HUDEP-2 (cell line): Measurements from ENCODE around the gene OTUD3.
"Not testable (repeated sequence)": the region's sequence is repeated elsewhere in the genome, so short reads cannot be mapped to it uniquely, and the experiment has no call there.

Source experiments
- DNase-seq, 76 experiments: peaks; one replicate each; lab custom pipeline; 2025; ENCODE audit not compliant: unreplicated experiment in 76 of 76; lab: John Stamatoyannopoulos, UW

OTUD3 gene

DNA sequence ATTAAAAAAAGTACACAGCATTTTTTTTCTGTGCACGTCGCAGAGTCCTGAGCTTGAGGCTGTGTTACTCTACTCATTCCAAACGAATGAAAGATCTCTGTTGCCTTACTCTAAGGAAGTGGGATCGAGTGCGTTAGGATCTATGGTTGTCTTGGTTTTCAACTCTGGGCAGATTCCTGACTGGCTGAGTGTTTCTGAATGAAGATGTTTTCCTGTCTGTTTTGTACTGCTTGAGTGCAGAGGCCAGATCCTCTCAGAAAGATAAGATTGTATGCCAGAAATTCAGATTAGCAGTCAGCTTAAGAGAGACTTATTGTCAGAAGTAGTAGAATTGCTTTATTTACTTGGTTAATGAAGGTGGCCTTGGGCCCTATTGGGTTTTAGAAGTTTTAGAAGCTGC, 27.2 kb downstream of the OTUD3 start:
- DNase-seq = no peak

DNA sequence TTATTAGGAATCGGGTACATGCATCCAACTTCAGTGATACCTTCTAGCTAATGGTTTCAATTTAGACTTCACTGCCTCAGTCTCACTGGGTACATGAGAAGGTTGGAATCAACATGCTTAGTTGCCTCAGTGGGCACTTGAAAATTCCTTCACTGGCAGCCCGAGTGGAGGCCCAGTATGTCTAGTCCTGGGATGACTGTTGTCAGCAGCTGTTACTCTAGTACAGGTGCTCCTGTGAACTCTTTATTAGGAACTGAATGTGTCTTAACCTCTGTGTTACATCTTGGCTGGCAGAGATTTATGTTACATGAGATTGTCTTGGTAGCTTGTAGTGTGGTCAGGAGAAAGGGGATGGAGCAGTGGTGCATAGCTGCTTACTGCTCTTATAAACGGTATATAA, 27.8 kb downstream of the OTUD3 start:
- DNase-seq = no peak

- no peak for DNase-seq
Measured at GRCh38 chr1:19910650-19911049, 28.5 kb downstream of the OTUD3 start.

DNA sequence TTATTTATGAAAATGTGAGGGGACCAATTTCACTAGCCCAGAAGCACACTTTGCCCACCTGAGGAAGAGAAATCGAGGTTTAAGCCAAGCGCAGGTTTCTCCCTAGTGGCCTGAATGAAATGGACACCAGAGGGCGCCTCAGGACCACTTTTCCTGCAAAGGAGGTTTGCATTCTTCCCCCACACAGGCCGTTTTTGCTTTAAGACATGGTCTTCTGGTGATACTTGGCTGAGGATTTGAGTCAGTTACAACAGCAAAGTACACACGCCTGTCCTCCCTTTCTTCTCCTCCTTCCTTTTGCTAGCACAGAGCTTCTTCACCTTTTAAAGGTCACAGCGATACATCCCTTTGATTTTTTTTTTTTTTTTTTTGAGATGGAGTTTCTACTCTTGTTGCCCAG, 35.9 kb downstream of the OTUD3 start:
- peak in 63 of 76 experiments; percentile 2 to 74 (median 43) for DNase-seq

- DNase-seq = no peak
Measured at GRCh38 chr1:19920132-19920710, 38.0 kb downstream of the OTUD3 start.

GRCh38 chr1:19921310-19921709, 39.1 kb downstream of the OTUD3 start:
- DNase-seq = no peak

DNA sequence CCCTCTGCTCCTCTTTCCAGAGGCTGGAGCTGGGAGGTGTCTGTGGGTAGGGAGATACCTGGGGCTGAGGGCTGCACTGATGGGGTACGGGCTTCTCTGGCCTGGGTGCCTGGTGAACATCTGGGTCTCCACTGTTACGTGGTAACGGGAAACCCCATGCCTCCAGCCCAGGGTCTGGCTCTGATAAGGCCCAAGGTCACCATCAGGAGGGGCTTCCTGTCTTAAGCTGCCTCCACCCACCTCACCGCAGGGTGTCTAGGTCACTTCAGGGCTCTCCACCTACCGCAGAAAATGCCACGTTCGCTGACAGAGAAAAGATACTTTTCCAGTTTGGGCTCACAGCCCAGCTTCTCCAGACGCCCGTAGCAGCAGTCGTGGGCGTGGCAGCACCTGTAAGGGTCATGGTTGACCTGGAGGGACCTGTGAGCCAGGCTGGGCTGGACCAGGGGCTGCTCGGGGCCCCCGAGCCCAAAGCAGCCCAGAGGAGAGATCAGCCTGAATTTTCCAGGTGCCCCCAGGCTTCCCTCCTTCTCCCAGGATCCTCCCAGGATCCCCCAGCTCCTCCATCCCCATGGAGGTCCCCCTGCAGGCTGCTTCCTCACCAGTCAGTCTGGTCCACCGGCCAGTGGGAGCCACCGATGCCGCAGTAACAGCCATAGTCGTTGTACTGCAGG, 40.0 kb downstream of the OTUD3 start:
- DNase-seq = no peak

GRCh38 chr1:19923137-19923952, 41.1 kb downstream of the OTUD3 start, which contains the start of gene PLA2G2E:
Gene PLA2G2E, minus strand, starts transcription at chr1:19923617. Its CDS starts 58 bp downstream, at chr1:19923559.
- DNase-seq = no peak

GRCh38 chr1:19923953-19924346, 41.8 kb downstream of the OTUD3 start:
- no peak for DNase-seq

DNA sequence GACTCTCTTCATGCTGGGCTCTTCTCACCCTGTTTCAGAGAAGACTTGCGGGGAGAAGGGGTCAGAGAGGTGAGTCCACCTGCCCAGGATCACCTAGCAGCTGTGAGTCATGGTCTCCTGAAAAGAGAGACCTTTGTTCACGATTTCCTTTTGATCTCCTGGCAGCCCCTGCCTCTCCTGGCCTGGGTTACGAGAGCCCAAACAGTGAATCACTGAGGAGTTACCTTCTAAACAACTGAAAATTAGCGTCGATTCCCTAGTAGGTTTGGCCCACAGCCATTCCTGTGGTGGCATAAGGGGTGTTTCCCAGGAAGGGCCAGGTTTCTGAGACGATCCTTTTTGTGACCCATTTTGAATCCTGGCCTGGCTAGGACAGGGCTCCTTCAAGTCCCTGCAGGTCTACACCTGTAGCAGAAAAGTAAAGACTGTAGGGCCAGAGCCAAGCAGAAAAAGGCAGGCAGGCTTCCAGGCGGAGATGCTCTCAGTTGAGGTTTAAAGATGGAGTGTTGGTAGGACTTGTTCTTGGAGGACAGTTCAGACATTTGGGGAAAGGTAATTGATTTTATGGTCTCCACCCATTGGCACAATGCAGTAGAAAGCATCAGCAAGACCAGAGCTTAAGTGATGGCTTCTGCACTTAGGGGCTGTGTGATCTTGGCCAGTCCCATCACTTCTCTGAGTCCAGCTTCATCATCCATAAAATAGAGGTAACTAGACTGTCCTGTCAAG, 43.3 kb downstream of the OTUD3 start:
- no peak for DNase-seq

GRCh38 chr1:19926296-19927129, 44.3 kb downstream of the OTUD3 start:
- no peak for DNase-seq

DNA sequence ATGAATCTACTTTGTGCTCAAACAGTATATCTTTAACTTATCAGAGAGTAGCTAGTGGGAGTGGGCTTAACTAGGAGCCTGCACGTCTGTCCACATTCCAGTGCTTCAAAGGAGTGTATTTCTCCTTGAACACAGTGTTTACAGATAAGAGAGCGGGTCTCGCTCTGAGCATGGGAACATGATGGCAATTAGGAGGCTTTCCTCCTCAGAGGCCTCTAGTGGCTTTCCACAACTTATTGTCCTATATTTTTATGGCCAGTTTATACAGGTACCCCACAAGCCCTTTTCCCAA, 44.9 kb downstream of the OTUD3 start:
- DNase-seq = not testable (repeated sequence)

- no peak for DNase-seq
Measured at GRCh38 chr1:19932866-19933265, 50.7 kb downstream of the OTUD3 start.

- DNase-seq = no peak
Measured at GRCh38 chr1:19934336-19934735, 52.1 kb downstream of the OTUD3 start.

DNA sequence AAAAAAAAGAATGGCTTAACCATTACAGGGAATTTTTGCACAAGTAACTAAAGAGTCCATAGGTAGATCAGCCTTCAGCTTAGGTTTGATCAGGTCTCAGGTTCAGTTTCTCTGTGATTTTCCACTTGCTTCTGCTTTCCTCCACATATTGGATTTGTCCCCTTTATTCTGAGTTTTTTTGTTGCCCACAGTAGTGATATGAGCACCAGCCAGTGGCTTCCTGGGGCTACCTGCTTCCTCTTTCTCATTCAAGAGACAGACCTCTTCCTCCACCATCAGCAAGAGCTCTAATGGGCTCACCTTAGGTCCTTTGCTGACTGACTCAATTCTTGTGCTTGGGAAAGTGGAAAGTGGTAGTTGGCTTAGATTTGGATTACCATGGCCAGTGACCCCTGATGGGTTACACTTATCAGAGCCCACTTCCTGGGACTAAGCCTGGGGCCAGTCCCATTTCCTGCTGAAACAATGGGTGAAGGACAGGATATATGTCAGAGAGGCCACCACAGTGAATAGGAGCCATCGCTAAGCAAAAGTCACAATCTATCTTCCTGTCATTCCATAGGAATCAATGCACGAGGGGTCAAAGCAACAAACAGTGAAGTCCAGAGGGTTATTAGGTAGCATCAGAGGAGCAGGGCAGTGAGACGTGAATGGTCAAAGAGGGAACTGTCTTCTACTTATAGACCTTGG, 54.0 kb downstream of the OTUD3 start:
- DNase-seq = no peak

DNA sequence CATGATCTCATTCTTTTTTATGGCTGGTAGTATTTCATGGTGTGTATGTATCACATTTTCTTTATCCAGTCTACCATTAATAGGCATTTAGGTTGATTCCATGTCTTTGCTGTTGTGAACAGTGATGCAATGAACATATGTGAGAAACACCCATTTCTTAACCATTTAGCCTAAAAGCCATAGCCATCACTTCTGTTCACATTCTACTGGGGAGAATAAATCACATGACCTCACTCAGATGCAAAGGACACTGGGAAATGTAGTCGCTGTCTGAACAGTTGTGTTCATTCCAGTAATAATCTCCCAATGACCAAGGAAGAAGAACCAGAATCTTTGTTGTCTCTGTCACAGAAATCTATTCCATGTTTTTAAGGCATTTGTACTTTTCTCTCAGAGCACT, 56.3 kb downstream of the OTUD3 start:
- no peak for DNase-seq

GRCh38 chr1:19940486-19941205, 58.5 kb downstream of the OTUD3 start:
- DNase-seq = no peak

DNA sequence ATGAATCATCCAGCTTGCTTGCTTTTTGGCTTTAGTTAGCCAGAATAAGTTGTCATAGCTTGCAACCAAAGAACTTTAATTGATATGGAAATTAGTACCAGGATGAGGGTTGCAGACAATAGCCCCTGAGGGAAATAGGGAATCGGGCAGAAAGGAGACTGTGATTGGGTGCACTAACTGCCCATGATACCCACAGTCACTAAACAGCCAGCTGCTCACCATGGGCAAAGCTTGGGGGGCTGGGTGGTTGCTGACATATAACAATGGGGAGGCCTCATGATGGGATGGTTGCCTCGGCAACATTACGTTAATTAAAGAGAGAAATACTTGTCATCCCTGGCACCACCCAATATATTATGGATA, 59.0 kb downstream of the OTUD3 start:
- DNase-seq = no peak

GRCh38 chr1:19942088-19942487, 59.9 kb downstream of the OTUD3 start:
- DNase-seq = no peak
